Right lobe of liver (tissue), 6 donors: ENCODE data around the gene ITGAE. TPM values are rescaled to one million over a fixed set of nuclear protein-coding genes. Genes with fewer than 3 reads are reported as not detected.

ENCODE experiments used
- ATAC-seq, 4 donors: fragments of 200-7000 bp; cut with Tn5 transposase; one replicate each; pipeline ENCODE4 v1.9.1; 2020; ENCODE audit warnings: mild to moderate bottlenecking in 4 of 4, moderate library complexity in 4 of 4
- DNase-seq, 3 donors: peaks; one replicate each; pipeline ENCODE4 v3.0.0-alpha.2; 2020
- H3K27ac ChIP-seq, 3 donors: fragments of 200-600 bp; one replicate each; pipeline ENCODE4 v1.8.0; 2022
- H3K27me3 ChIP-seq, 2 donors: fragments of 200-600 bp; one replicate each; pipeline ENCODE4 v1.8.0; 2022
- H3K36me3 ChIP-seq, 4 donors: fragments of 200-600 bp; sonication (generic) in 1 of 4; one replicate each; pipeline versions ENCODE4 v1.5.1 to v1.8.0; 2017 to 2022; ENCODE audit warnings: control low read depth in 1 of 4
- H3K4me1 ChIP-seq, 4 donors: fragments of 200-600 bp; sonication (generic) in 1 of 4; one replicate each; pipeline versions ENCODE4 v1.5.1 to v1.8.0; 2017 to 2022; ENCODE audit warnings: control low read depth in 1 of 4
- H3K4me3 ChIP-seq, 3 donors: fragments of 200-600 bp; one replicate each; pipeline ENCODE4 v1.8.0; 2022
- H3K9me3 ChIP-seq, 4 donors: fragments of 200-600 bp; sonication (generic) in 1 of 4; one replicate each; pipeline versions ENCODE4 v1.5.1 to v1.8.0; 2017 to 2022; ENCODE audit warnings: control low read depth in 1 of 4
- POLR2A ChIP-seq: fragments of 450-650 bp; IDR thresholded peaks from one replicate; pipeline ENCODE4 v1.6.1; 2017; ENCODE audit warnings: antibody characterized with exemption, mild to moderate bottlenecking
- WGBS: methylation state at CpG from one replicate; pipeline ENCODE4 v1.1.6; 2018; ENCODE audit warnings: low coverage, low lambda C conversion rate; ENCODE audit not compliant: insufficient coverage; ENCODE audit errors: missing lambda C conversion rate; 5-methylcytosine and 5-hydroxymethylcytosine counted together
- intact Hi-C, 2 donors: fragments of 100-400 bp; cut with DNase I; formaldehyde crosslinking; loops; one replicate each; pipeline versions ENCODE4 v1.11.2 to v1.14.1; 2022
- total RNA-seq, 6 experiments: library from RNA; depleted of rRNA in 2 of 6; stranded (reverse); fragments of >200 nt in 2 of 6; fragmentation: NEBNext Ultra II Directional in 3 of 6; extraction: Animal tissue kit (Norgen Biotek cat#: 25700) in 3 of 6; gene quantifications; one replicate each; pipeline versions ENCODE4 v1.1.0 to v1.2.4, GENCODE V29; 2016 to 2023
- TF ChIP-seq, protein P1 (sequence below), 4 donors: fragments of 200-600 bp in 3 of 4; fragments of 450-650 bp in 1 of 4; IDR thresholded peaks; one replicate each; pipeline versions ENCODE4 v1.5.1 to v1.8.0; 2016 to 2022; ENCODE audit warnings: antibody characterized with exemption in 4 of 4, mild to moderate bottlenecking in 2 of 4
- donor health status: DM: no; HTN: yes; CAD: no.
- donor health status: DM: no; HTN: no; CAD: no.
- donor health status: DM: no; HTN: no; CAD: no.
- donor health status: DM: no; HTN: yes; CAD: no.
- donor health status: DM: no; HTN: yes; CAD: no.

The ITGAE gene
- total RNA-seq, 6 experiments from 2014 or later = 5.4 to 7.7 (median 5.8) TPM

DNA sequence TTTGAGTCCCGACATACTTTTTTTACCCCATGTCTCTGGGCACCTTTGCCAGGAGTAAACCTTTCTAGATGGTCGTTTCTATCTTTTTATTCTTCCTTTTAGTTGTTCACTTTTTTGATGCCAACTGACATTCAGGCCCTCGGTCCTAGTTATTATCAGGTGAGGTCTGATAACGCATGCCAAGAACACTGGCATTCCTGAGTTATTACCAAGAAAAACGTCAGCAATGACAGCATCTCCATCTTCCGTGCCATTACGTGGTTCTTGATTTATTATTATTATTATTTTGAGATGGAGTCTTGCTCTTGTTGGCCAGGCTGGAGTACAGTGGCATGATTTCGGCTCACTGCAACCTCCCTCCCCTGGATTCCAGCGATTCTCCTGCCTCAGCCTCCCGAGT, 55.9 kb downstream of the ITGAE start:
- WGBS = 83% methylated on average over 9 of the region's 10 CpGs
- ATAC-seq = no peak
- H3K4me1 ChIP-seq = no peaks in the 10 kb centered on the region
- no peak overlapping the region for H3K4me3 ChIP-seq
- H3K27ac ChIP-seq = no peak overlapping the region
- intact Hi-C loops = no loop called here
- TF ChIP-seq POLR2A = no peak
- TF ChIP-seq, protein P1, sequence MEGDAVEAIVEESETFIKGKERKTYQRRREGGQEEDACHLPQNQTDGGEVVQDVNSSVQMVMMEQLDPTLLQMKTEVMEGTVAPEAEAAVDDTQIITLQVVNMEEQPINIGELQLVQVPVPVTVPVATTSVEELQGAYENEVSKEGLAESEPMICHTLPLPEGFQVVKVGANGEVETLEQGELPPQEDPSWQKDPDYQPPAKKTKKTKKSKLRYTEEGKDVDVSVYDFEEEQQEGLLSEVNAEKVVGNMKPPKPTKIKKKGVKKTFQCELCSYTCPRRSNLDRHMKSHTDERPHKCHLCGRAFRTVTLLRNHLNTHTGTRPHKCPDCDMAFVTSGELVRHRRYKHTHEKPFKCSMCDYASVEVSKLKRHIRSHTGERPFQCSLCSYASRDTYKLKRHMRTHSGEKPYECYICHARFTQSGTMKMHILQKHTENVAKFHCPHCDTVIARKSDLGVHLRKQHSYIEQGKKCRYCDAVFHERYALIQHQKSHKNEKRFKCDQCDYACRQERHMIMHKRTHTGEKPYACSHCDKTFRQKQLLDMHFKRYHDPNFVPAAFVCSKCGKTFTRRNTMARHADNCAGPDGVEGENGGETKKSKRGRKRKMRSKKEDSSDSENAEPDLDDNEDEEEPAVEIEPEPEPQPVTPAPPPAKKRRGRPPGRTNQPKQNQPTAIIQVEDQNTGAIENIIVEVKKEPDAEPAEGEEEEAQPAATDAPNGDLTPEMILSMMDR (IDR thresholded peaks at IDR 0.05) = no peak
- DNase-seq = no peak
- H3K9me3 ChIP-seq = no peaks in the 10 kb centered on the region
- no peaks in the 10 kb centered on the region for H3K27me3 ChIP-seq
- no peaks in the 10 kb centered on the region for H3K36me3 ChIP-seq

DNA sequence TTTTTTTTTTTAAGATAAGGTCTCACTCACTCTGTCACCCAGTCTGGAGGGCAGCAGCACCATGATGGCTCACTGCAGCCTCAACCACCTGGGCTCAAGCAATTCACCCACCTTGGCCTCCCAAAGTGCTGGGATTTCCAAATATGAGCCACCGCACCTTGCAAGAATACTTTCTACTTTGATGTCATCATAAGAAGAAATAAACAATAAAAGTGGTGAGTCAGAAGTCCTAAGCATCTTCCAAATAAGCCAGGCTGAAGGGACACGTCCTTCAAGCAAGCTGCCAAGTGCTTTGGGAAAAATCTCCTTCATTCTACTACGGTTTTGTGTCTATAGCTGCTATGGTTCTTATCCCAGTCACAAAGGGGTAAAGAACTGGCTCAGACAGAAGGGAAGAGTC, 57.0 kb downstream of the ITGAE start:
- ATAC-seq (no peak), DNase-seq (no peak)
- no peak overlapping the region for H3K27ac ChIP-seq
- no peak for TF ChIP-seq POLR2A
- TF ChIP-seq, protein P1 (IDR thresholded peaks at IDR 0.05) = no peak
- H3K4me1 ChIP-seq = no peaks in the 10 kb centered on the region
- intact Hi-C loops = no loop called here
- H3K4me3 ChIP-seq = no peak overlapping the region
- WGBS = 75% methylated on average over 3 of the region's 3 CpGs
- no peaks in the 10 kb centered on the region for H3K9me3 ChIP-seq
- no peaks in the 10 kb centered on the region for H3K36me3 ChIP-seq
- no peaks in the 10 kb centered on the region for H3K27me3 ChIP-seq

DNA sequence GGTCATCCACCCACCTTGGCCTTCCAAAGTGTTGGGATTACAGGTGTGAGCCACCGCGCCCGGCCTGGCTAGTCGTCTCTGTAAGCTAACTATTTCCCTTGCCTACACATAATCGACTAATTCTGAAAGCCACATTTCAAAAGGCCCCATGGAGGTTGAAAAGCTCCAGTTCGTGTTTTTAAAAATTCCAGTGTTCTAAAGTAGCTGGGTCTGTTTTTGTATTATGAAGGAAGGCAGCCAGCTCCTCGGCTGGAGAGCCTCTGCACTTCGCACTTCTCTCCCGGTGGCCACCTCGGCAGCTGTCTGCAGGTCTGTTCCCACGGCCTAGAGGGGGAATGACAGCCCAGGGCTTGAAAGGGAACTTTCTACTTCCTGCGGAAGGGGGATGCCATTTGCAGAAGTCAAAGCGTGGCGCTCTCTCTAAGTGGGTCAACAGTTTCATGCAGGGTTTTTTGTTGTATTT, 60.3 kb downstream of the ITGAE start:
- H3K27me3 ChIP-seq = no peaks in the 10 kb centered on the region
- H3K4me3 ChIP-seq = no peak overlapping the region
- WGBS = 42% methylated on average over 6 of the region's 14 CpGs
- intact Hi-C loops = no loop called here
- no peaks in the 10 kb centered on the region for H3K36me3 ChIP-seq
- ATAC-seq (peak in 2 of 4 donors; percentile 8 to 14), DNase-seq (no peak)
- H3K4me1 ChIP-seq = peaks cover 0 to 3% (median 0%) of the 10 kb centered on the region in 4 donors
- H3K9me3 ChIP-seq = no peaks in the 10 kb centered on the region
- TF ChIP-seq POLR2A = no peak
- TF ChIP-seq, protein P1 (IDR thresholded peaks at IDR 0.05) = no peak
- no peak overlapping the region for H3K27ac ChIP-seq

DNA sequence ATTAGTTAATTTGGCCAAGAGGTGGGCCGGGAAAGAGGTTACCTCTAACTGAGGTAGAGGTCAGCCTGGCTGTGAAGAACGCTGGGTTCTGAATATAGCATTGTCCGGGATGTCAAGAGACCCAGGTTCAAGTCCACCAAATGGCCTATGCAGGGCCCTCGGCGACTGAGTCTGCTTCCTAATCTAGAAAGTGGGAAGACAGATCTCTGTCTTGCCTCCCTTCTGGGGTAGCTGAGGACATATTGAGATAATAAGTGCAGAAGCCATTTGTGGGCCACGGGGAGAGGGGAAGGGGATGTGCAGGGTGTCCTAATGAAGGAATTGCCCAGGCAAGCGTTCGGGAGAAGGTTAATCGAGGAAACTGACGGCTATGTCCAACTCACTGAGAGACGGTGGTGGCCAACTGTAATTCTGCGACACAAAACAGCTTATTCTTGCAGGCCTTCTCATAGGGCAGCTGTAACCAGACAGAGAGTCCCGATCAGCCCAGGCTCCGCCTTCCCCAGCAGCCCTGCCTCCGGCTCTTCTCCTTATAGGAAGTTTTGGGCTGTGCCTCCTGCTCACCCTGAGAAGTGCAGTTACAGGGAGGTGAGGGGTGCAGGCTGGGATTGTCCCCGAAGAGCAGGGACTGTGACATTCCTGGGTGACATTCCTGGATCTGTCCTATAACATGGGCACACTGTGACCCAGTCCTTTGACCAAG, 61.4 kb downstream of the ITGAE start:
- H3K36me3 ChIP-seq = no peaks in the 10 kb centered on the region
- WGBS = 90% methylated on average over 11 of the region's 16 CpGs
- DNase-seq = no peak
- no peaks in the 10 kb centered on the region for H3K27me3 ChIP-seq
- no peaks in the 10 kb centered on the region for H3K9me3 ChIP-seq
- H3K27ac ChIP-seq = no peak overlapping the region
- no peak for ATAC-seq
- intact Hi-C loops = loop anchor here (5.0 to 10.0 kb wide), 2 partner anchors 88 to 105 kb away; partner anchors contain the start of gene NCBP3 (in 1 of the 2)
- TF ChIP-seq, protein P1 (IDR thresholded peaks at IDR 0.05) = no peak
- TF ChIP-seq POLR2A = no peak
- no peak overlapping the region for H3K4me3 ChIP-seq
- H3K4me1 ChIP-seq = peaks cover 0 to 3% (median 0%) of the 10 kb centered on the region in 4 donors
